Measurements from ENCODE around the gene INO80.
"Not testable (repeated sequence)": the region's sequence is repeated elsewhere in the genome, so short reads cannot be mapped to it uniquely, and the experiment has no call there.

The INO80 gene

DNA sequence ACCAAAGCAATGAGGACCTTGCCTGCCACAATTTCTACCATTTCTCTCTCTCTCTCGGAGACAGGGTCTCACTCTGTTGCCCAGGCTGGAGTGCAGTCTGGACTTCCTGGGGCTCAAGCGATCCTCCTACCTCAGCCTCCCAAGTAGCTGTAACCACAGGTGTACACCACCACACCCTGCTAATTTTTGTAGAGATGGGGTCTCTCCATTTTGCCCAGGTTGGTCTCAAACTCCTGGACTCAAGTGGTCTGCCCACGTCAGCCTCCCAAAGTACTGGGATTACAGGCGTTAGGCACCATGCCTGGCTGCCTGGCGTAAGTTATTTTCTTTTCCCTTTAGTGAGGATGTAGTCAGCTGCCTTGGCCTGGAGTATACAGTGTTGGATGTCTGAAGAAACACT is 37.7 kb upstream of the INO80 start:
- H3K4me1 Mint-ChIP-seq: peaks cover 22% of the 10 kb centered on the region
- H3K36me3 Mint-ChIP-seq (ENCODE audit: low read depth): no peaks in the 10 kb centered on the region
- peaks cover 6% of the 10 kb centered on the region for H3K9me3 Mint-ChIP-seq
- H3K27ac Mint-ChIP-seq: no peak overlapping the region
- no peaks in the 10 kb centered on the region for H3K27me3 Mint-ChIP-seq (ENCODE audit: low read depth, poor library complexity)
- TF ChIP-seq CTCF (IDR thresholded peaks at IDR 0.05): no peak
- H3K4me3 Mint-ChIP-seq: no peak overlapping the region
- DNase-seq: no peak

- Mint-ChIP-seq H3K36me3 (ENCODE audit: low read depth) (no peaks in the 10 kb centered on the region), H3K4me1 (peaks cover 22% of the 10 kb centered on the region), H3K27ac (no peak overlapping the region), H3K4me3 (no peak overlapping the region), H3K27me3 (ENCODE audit: low read depth, poor library complexity) (no peaks in the 10 kb centered on the region), H3K9me3 (peaks cover 6% of the 10 kb centered on the region)
- no peak for TF ChIP-seq CTCF (IDR thresholded peaks at IDR 0.05)
- DNase-seq: no peak
These were observed 35.4 kb upstream of the INO80 start for GRCh38 chr15:41151451-41152005.

GRCh38 chr15:41150279-41150678 is 34.2 kb upstream of the INO80 start:
- no peak for TF ChIP-seq CTCF (IDR thresholded peaks at IDR 0.05)
- no peak overlapping the region for H3K27ac Mint-ChIP-seq
- H3K4me1 Mint-ChIP-seq: peaks cover 22% of the 10 kb centered on the region
- no peaks in the 10 kb centered on the region for H3K36me3 Mint-ChIP-seq (ENCODE audit: low read depth)
- H3K9me3 Mint-ChIP-seq: peaks cover 6% of the 10 kb centered on the region
- H3K4me3 Mint-ChIP-seq: no peak overlapping the region
- DNase-seq: no peak
- no peaks in the 10 kb centered on the region for H3K27me3 Mint-ChIP-seq (ENCODE audit: low read depth, poor library complexity)

- DNase-seq: no peak
- TF ChIP-seq CTCF (IDR thresholded peaks at IDR 0.05): no peak
- H3K36me3 Mint-ChIP-seq (ENCODE audit: low read depth): no peaks in the 10 kb centered on the region
- H3K27ac Mint-ChIP-seq: no peak overlapping the region
- peaks cover 22% of the 10 kb centered on the region for H3K4me1 Mint-ChIP-seq
- H3K4me3 Mint-ChIP-seq: no peak overlapping the region
- H3K9me3 Mint-ChIP-seq: peaks cover 6% of the 10 kb centered on the region
- no peaks in the 10 kb centered on the region for H3K27me3 Mint-ChIP-seq (ENCODE audit: low read depth, poor library complexity)
These were observed 32.0 kb upstream of the INO80 start for GRCh38 chr15:41148065-41148464.

DNA sequence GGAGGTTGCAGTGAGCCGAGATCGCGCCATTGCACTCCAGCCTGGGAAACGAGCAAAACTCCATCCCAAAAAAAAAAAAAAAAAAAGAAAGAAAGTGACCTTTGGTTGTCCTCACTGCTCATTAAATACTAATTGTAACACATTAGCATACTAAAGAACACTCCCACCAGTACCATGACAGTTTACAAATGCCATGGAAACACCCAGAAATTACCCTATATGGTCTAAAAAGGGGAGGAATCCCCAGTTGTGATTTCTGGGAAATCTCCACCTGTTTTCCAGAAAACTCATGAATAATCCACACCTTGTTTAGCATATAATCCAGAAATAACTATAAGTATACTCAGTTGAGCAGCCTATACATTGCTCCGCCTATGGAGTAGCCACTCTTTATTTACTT is 23.5 kb upstream of the INO80 start:
- H3K9me3 Mint-ChIP-seq: peaks cover 4% of the 10 kb centered on the region
- H3K27me3 Mint-ChIP-seq (ENCODE audit: low read depth, poor library complexity): peaks cover 4% of the 10 kb centered on the region
- no peak overlapping the region for H3K27ac Mint-ChIP-seq
- H3K4me1 Mint-ChIP-seq: no peaks in the 10 kb centered on the region
- DNase-seq: no peak
- no peak overlapping the region for H3K4me3 Mint-ChIP-seq
- no peaks in the 10 kb centered on the region for H3K36me3 Mint-ChIP-seq (ENCODE audit: low read depth)
- no peak for TF ChIP-seq CTCF (IDR thresholded peaks at IDR 0.05)

DNA sequence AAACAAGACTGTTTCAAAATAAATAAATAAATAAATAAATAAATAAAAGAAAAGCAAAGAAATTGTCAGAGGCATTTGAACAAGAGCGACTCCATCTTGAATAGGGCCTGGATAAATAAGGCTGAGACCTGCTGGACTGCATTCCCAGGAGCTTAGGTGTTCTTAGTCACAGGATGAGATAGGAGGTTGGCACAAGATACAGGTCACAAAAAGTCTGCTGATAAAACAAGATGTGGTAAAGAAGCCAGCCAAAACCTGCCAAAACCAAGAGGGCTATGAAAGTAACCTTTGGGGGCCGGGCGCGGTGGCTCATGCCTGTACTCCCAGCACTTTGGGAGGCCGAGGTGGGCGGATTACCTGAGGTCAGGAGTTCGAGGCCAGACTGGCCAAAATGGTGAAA is 23.0 kb upstream of the INO80 start:
- H3K27me3 Mint-ChIP-seq (ENCODE audit: low read depth, poor library complexity); H3K4me1 Mint-ChIP-seq; H3K36me3 Mint-ChIP-seq (ENCODE audit: low read depth); H3K27ac Mint-ChIP-seq; H3K4me3 Mint-ChIP-seq; H3K9me3 Mint-ChIP-seq; DNase-seq: not testable (repeated sequence)

DNA sequence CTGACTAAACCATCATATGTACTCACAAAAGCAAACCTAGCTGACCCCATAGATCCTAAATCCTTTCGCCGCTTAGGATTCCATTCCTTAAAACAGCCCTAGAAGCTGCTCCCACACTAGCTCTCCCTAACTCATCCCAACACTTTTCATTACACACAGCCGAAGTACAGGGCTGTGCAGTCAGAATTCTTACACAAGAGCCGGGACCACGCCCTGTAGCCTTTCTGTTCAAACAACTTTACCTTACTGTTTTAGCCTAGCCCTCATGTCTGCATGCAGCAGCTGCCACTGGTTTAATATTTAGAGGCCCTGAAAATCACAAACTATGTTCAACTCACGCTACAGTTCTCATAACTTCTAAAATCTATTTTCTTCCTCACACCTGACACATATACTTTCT is 19.5 kb upstream of the INO80 start:
- H3K27me3 Mint-ChIP-seq (ENCODE audit: low read depth, poor library complexity); DNase-seq; H3K27ac Mint-ChIP-seq; H3K4me1 Mint-ChIP-seq; H3K36me3 Mint-ChIP-seq (ENCODE audit: low read depth); H3K4me3 Mint-ChIP-seq: not testable (repeated sequence)
- H3K9me3 Mint-ChIP-seq: peaks cover 13% of the 10 kb centered on the region
